K562 (cell line): Measurements from ENCODE around the gene SUMF1. TPM values are rescaled to one million over a fixed set of nuclear protein-coding genes. Genes with fewer than 3 reads are reported as not detected.
A peak's percentile ranks its signal among the peaks of the same experiment; 100 is the strongest.

ENCODE experiments used
- CREB1 ChIP-seq, 2 experiments: sonication (generic) in 1 of 2; formaldehyde crosslinking in 1 of 2; IDR thresholded peaks; 2 replicates each; pipeline versions ENCODE4 v1.6.1 to v1.8.0; 2012 to 2022; ENCODE audit warnings: inconsistent platforms in 1 of 2, mild to moderate bottlenecking in 1 of 2, missing genetic modification reagents in 1 of 2, moderate library complexity in 1 of 2
- ERF ChIP-seq: fragments of 450-650 bp; formaldehyde crosslinking; IDR thresholded peaks from 2 replicates; pipeline ENCODE4 v1.4.0; 2020; ENCODE audit warnings: mild to moderate bottlenecking, mixed read lengths
- FOXJ2 ChIP-seq: fragments of 200-800 bp; sonication (Bioruptor generic); IDR thresholded peaks from 2 replicates; pipeline ENCODE4 v1.6.1; 2016; ENCODE audit warnings: missing genetic modification characterization, missing compliant biosample characterization
- FOXK2 ChIP-seq, 2 experiments: fragments of 450-650 bp; IDR thresholded peaks in 1 of 2; conservative IDR thresholded peaks in 1 of 2; 2 replicates each; pipeline ENCODE4 v1.6.1; 2016; ENCODE audit warnings: low read depth in 2 of 2, mild to moderate bottlenecking in 1 of 2
- FOXM1 ChIP-seq, 2 experiments: fragments of 450-650 bp in 1 of 2; sonication (generic) in 1 of 2; formaldehyde crosslinking in 1 of 2; IDR thresholded peaks; 2 replicates each; pipeline versions ENCODE4 v1.6.1 to v1.9.0; 2017 to 2022; ENCODE audit warnings: low read depth in 2 of 2, mild to moderate bottlenecking in 2 of 2, missing genetic modification reagents in 1 of 2, moderate library complexity in 1 of 2
- IFI16 ChIP-seq: fragments of 250-450 bp; sonication (Bioruptor Pico); IDR thresholded peaks from 2 replicates; pipeline ENCODE4 v2.1.2; 2022; ENCODE audit warnings: mild to moderate bottlenecking, inconsistent platforms
- NFIX ChIP-seq: fragments of 250-450 bp; sonication (Bioruptor Pico); IDR thresholded peaks from 2 replicates; pipeline ENCODE4 v1.4.0; 2020; ENCODE audit warnings: low read depth, mild to moderate bottlenecking, moderate library complexity
- PRPF4 ChIP-seq: fragments of 200-400 bp; formaldehyde crosslinking; IDR thresholded peaks from one replicate; pipeline ENCODE4 v1.6.1; 2017; ENCODE audit warnings: low read length, low read depth, mild to moderate bottlenecking; ENCODE audit not compliant: insufficient read depth, poor library complexity, severe bottlenecking
- SMC3 ChIP-seq: conservative IDR thresholded peaks from 2 replicates; pipeline ENCODE4 v1.6.1; 2011; ENCODE audit warnings: low read depth, low read length, improper control_type of control experiment; ENCODE audit not compliant: insufficient read depth
- ZNF445 ChIP-seq: fragments of 250-450 bp; sonication (Bioruptor Pico); IDR thresholded peaks from 2 replicates; pipeline ENCODE4 v1.4.0; 2020; ENCODE audit warnings: low read depth, mild to moderate bottlenecking, moderate library complexity
- polyA plus RNA-seq, 8 experiments: library from polyadenylated mRNA; depleted of rRNA in 4 of 8; stranded (reverse) in 5 of 8; unstranded in 3 of 8; fragments of >200 nt; fragmentation: Nextera tagmentation in 2 of 8; fragmentation: Illumina TruSeq in 1 of 8; extraction: Ambion mirVana in 2 of 8; extraction: Trizol in 1 of 8; gene quantifications; 2 replicates each; pipeline versions ENCODE4 v1.2.1 to v1.2.3, GENCODE V29; 2011 to 2014; ENCODE audit warnings: inconsistent platforms in 1 of 8, missing spikeins in 1 of 8
- total RNA-seq, 7 experiments: library from RNA; depleted of rRNA in 6 of 7; stranded (reverse); fragments of >200 nt in 6 of 7; fragmentation: Illumina TruSeq in 2 of 7; extraction: Trizol in 2 of 7; gene quantifications; 2 replicates each; pipeline versions ENCODE4 v1.2.1 to v1.2.3, GENCODE V29; 2011 to 2021; ENCODE audit warnings: low replicate concordance in 1 of 7
- TF ChIP-seq, protein P1 (sequence below): fragments of 450-650 bp; IDR thresholded peaks from 2 replicates; pipeline ENCODE4 v1.6.1; 2018; ENCODE audit not compliant: partially characterized antibody
- TF ChIP-seq, protein P2 (sequence below): fragments of 250-450 bp; sonication (Bioruptor Pico); IDR thresholded peaks from 2 replicates; pipeline ENCODE4 v1.4.0; 2020; ENCODE audit warnings: mild to moderate bottlenecking, moderate library complexity
- TF ChIP-seq, protein P3 (sequence below): fragments of 200-400 bp; formaldehyde crosslinking; IDR thresholded peaks from 2 replicates; pipeline ENCODE4 v1.6.1; 2017; ENCODE audit warnings: mild to moderate bottlenecking, low read depth, low read length, moderate library complexity
- TF ChIP-seq, protein P4 (sequence below): fragments of 450-650 bp; IDR thresholded peaks from 2 replicates; pipeline ENCODE4 v1.6.1; 2016

Gene SUMF1
- total and polyA plus RNA-seq, 9 of the 15 experiments (the other 6 are each of a cell fraction or from before 2014, with no cell fraction given), result 1.3 to 7.4 (median 4.2) TPM

DNA sequence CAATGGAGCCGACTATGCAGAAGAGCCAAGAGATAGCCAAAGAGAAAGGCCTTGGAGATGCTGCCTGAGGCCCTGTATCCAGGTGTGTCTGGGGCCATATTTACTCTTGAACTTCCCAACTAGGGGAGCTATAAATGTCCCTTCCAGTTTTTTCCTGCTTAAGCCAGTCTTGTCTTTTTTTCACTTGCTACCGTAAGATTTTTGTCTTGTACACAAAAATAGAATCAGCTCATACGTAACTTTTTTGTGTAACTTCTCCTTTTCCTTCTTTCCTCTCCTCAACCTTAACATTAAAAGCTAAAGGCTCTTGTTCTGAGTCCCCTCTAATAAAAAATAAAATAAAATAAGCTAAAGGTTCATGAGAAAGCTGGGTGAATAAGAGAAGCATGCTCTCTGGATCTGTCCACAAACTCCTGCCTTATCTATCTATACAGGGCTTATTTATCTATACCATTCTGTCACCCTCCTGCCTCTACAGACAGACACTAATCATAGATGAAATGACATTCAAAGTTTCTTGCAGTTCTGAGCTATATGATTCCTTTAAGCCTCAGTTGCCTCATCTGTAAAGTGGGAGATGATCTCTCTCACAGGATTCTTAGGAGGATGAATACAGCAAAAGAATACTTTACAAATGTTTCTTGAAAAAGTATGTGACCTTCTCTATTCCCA lies 4.6 kb downstream of the SUMF1 start (continued):
- TF ChIP-seq CREB1 (IDR thresholded peaks at IDR 0.05), result no peak
- TF ChIP-seq CREB1 (CRISPR knock-in tag; IDR thresholded peaks at IDR 0.05), result no peak
- TF ChIP-seq, protein P1, sequence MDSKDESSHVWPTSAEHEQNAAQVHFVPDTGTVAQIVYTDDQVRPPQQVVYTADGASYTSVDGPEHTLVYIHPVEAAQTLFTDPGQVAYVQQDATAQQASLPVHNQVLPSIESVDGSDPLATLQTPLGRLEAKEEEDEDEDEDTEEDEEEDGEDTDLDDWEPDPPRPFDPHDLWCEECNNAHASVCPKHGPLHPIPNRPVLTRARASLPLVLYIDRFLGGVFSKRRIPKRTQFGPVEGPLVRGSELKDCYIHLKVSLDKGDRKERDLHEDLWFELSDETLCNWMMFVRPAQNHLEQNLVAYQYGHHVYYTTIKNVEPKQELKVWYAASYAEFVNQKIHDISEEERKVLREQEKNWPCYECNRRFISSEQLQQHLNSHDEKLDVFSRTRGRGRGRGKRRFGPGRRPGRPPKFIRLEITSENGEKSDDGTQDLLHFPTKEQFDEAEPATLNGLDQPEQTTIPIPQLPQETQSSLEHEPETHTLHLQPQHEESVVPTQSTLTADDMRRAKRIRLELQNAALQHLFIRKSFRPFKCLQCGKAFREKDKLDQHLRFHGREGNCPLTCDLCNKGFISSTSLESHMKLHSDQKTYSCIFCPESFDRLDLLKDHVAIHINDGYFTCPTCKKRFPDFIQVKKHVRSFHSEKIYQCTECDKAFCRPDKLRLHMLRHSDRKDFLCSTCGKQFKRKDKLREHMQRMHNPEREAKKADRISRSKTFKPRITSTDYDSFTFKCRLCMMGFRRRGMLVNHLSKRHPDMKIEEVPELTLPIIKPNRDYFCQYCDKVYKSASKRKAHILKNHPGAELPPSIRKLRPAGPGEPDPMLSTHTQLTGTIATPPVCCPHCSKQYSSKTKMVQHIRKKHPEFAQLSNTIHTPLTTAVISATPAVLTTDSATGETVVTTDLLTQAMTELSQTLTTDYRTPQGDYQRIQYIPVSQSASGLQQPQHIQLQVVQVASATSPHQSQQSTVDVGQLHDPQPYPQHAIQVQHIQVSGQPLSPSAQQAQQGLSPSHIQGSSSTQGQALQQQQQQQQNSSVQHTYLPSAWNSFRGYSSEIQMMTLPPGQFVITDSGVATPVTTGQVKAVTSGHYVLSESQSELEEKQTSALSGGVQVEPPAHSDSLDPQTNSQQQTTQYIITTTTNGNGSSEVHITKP, result no peak
- TF ChIP-seq IFI16, result no peak
- peak; percentile 47; the same call in 1 of the 2 replicates for TF ChIP-seq FOXM1 (IDR thresholded peaks at IDR 0.05; ENCODE audit: low read depth)
- TF ChIP-seq FOXM1 (CRISPR knock-in tag; IDR thresholded peaks at IDR 0.05; ENCODE audit: low read depth), result no peak
- TF ChIP-seq, protein P2, sequence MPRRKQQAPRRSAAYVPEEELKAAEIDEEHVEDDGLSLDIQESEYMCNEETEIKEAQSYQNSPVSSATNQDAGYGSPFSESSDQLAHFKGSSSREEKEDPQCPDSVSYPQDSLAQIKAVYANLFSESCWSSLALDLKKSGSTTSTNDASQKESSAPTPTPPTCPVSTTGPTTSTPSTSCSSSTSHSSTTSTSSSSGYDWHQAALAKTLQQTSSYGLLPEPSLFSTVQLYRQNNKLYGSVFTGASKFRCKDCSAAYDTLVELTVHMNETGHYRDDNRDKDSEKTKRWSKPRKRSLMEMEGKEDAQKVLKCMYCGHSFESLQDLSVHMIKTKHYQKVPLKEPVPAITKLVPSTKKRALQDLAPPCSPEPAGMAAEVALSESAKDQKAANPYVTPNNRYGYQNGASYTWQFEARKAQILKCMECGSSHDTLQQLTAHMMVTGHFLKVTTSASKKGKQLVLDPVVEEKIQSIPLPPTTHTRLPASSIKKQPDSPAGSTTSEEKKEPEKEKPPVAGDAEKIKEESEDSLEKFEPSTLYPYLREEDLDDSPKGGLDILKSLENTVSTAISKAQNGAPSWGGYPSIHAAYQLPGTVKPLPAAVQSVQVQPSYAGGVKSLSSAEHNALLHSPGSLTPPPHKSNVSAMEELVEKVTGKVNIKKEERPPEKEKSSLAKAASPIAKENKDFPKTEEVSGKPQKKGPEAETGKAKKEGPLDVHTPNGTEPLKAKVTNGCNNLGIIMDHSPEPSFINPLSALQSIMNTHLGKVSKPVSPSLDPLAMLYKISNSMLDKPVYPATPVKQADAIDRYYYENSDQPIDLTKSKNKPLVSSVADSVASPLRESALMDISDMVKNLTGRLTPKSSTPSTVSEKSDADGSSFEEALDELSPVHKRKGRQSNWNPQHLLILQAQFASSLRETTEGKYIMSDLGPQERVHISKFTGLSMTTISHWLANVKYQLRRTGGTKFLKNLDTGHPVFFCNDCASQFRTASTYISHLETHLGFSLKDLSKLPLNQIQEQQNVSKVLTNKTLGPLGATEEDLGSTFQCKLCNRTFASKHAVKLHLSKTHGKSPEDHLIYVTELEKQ (CRISPR knock-in tag), result no peak
- no peak for TF ChIP-seq ZNF445 (CRISPR knock-in tag)
- no peak for TF ChIP-seq PRPF4
- no peak for TF ChIP-seq FOXJ2 (tag)
- no peak for TF ChIP-seq FOXK2 (conservative IDR thresholded peaks at IDR 0.05 in 1 of 2, IDR thresholded peaks at IDR 0.05 in 1 of 2; ENCODE audit: low read depth in 2 of 2)
- TF ChIP-seq, protein P3, sequence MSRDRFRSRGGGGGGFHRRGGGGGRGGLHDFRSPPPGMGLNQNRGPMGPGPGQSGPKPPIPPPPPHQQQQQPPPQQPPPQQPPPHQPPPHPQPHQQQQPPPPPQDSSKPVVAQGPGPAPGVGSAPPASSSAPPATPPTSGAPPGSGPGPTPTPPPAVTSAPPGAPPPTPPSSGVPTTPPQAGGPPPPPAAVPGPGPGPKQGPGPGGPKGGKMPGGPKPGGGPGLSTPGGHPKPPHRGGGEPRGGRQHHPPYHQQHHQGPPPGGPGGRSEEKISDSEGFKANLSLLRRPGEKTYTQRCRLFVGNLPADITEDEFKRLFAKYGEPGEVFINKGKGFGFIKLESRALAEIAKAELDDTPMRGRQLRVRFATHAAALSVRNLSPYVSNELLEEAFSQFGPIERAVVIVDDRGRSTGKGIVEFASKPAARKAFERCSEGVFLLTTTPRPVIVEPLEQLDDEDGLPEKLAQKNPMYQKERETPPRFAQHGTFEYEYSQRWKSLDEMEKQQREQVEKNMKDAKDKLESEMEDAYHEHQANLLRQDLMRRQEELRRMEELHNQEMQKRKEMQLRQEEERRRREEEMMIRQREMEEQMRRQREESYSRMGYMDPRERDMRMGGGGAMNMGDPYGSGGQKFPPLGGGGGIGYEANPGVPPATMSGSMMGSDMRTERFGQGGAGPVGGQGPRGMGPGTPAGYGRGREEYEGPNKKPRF, result no peak
- TF ChIP-seq ERF (CRISPR knock-in tag), result no peak
- TF ChIP-seq, protein P4, sequence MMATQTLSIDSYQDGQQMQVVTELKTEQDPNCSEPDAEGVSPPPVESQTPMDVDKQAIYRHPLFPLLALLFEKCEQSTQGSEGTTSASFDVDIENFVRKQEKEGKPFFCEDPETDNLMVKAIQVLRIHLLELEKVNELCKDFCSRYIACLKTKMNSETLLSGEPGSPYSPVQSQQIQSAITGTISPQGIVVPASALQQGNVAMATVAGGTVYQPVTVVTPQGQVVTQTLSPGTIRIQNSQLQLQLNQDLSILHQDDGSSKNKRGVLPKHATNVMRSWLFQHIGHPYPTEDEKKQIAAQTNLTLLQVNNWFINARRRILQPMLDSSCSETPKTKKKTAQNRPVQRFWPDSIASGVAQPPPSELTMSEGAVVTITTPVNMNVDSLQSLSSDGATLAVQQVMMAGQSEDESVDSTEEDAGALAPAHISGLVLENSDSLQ, result peak; percentile 63; the same call in 1 of the 2 replicates
- TF ChIP-seq SMC3, result no peak
- no peak for TF ChIP-seq NFIX (CRISPR knock-in tag)
